HCT116 (cell line): ENCODE results near the gene NGFR.

Source experiments
- ATF3 ChIP-seq: IDR thresholded peaks from 2 replicates; pipeline ENCODE4 v1.6.1; 2012
- CTCF ChIP-seq, 3 experiments: fragments of 200-600 bp in 1 of 3; sonication (generic) in 1 of 3; IDR thresholded peaks in 2 of 3; conservative IDR thresholded peaks in 1 of 3; 2 replicates each; pipeline ENCODE4 v1.5.1; 2012 to 2017; ENCODE audit warnings: low read depth in 2 of 3, low read length in 2 of 3, antibody characterized with exemption in 1 of 3, borderline replicate concordance in 1 of 3, control low read depth in 1 of 3, mild to moderate bottlenecking in 1 of 3, mixed read lengths in 1 of 3, mixed run types in 1 of 3, moderate library complexity in 1 of 3; ENCODE audit not compliant: insufficient read depth in 1 of 3
- EZH2 ChIP-seq: fragments of 200-600 bp; sonication (generic); IDR thresholded peaks from 2 replicates; pipeline ENCODE4 v1.6.1; 2017; ENCODE audit warnings: antibody characterized with exemption, mixed run types
- JUND ChIP-seq: IDR thresholded peaks from 2 replicates; pipeline ENCODE4 v1.6.1; 2012
- SP1 ChIP-seq: IDR thresholded peaks from 2 replicates; pipeline ENCODE4 v1.6.1; 2012; ENCODE audit warnings: low read depth

- TF ChIP-seq SP1 (no peak), ATF3 (no peak), CTCF (IDR thresholded peaks at IDR 0.05 in 2 of 3, conservative IDR thresholded peaks at IDR 0.05 in 1 of 3; ENCODE audit: borderline replicate concordance in 1 of 3, insufficient read depth in 1 of 3, low read depth in 2 of 3, low read length in 2 of 3) (no peak), JUND (no peak), EZH2 (no peak)
These were observed 50.0 kb downstream of the NGFR start for GRCh38 chr17:49545007-49545660.
